ENCODE measurements around the gene KCNMA1. TPM values are rescaled to one million over a fixed set of nuclear protein-coding genes. Genes with fewer than 3 reads are reported as not detected.

KCNMA1 gene
- total and polyA plus RNA-seq, 2 donors (not counting 1 experiment from before 2014, with no cell fraction given): 0.82 to 3.1 TPM

DNA sequence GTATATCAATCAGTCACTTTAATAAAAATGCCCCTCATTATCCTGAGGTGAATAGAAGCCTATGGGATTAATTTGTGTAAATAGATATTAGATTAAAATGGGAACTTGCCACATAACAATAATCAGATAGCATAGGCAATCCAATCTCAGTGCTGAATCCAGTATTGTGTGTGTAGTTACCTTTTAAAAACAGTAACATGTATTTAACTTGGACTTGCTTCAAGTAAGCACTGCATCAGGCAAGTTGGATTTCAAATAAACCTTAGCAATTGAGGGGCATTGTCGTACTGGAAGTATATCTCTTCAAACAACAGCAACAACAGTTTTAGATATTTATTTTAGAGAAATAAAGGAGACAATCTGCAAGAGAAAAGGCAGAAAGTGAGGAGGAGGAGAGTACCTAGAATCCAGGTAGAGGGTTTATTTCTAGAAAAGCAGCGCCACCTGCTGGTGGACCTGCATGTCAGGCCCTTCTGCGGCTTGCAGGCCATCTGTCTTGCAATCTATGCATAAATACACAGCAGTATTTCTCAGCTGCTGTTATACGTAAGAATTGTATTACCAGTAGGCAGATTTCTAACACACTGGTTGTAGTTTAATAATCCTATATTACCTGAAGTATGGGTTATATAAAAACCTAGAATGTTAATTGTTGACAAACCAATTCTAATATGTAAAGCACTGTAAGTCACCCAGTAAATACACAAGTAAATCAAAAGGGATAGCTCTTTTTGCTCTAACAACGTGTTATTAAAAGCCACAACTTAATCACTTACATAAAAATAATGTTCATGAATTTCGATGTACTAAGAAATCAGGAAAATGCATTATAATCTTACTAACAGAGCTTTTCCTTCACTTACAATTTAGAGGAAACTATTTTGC lies 652.8 kb downstream of the KCNMA1 start:
- CTCF ChIA-PET: interaction anchor here (0.8 to 3.4 kb wide), 9 partner anchors 10 to 945 kb away, joined by 3 to 25 read pairs (median 3); no protein-coding TSS in a partner anchor

More for the DNA sequence above, 652.8 kb downstream of the KCNMA1 start:
- no peak overlapping the region for H3K27ac ChIP-seq (ENCODE audit: low read length in 2 of 2)
- H3K36me3 ChIP-seq (replicated peaks in 1 of 2; ENCODE audit: control extremely low read depth in 1 of 2, control insufficient read depth in 1 of 2, extremely low read depth in 1 of 2, insufficient read depth in 2 of 2, low read length in 1 of 2): no peaks in the 10 kb centered on the region
- no peak overlapping the region for H3K4me3 ChIP-seq (ENCODE audit: control extremely low read depth in 1 of 5, extremely low read depth in 1 of 5, insufficient read depth in 1 of 5, low read depth in 2 of 5, low read length in 4 of 5)
- no peaks in the 10 kb centered on the region for H3K79me2 ChIP-seq (ENCODE audit: control insufficient read depth, insufficient read depth, low read length)
- no peak overlapping the region for H3K9ac ChIP-seq (ENCODE audit: low read length)
- ATAC-seq (ENCODE audit: low read depth) (peak; percentile 28), DNase-seq (peak; percentile 71)
- no peak overlapping the region for H3K4me3 Mint-ChIP-seq
- no peak overlapping the region for H3K27ac Mint-ChIP-seq
- no peaks in the 10 kb centered on the region for H3K4me1 ChIP-seq (ENCODE audit: control insufficient read depth in 2 of 2, insufficient read depth in 2 of 2, low read length in 2 of 2)
- intact Hi-C loops (cut with micrococcal nuclease): loop anchor here (5.0 kb wide), 1 partner anchor 948 kb away; no protein-coding TSS in a partner anchor
- no CpG with 5 or more reads among the region's 6 CpGs for WGBS (ENCODE audit: insufficient coverage)
- H3K9me3 Mint-ChIP-seq (ENCODE audit: insufficient read depth): no peaks in the 10 kb centered on the region
- H3K4me2 ChIP-seq (replicated peaks; ENCODE audit: low read depth, low read length, poor library complexity, severe bottlenecking): no peak overlapping the region
- H3K4me1 Mint-ChIP-seq: no peaks in the 10 kb centered on the region
- H3K27me3 ChIP-seq (replicated peaks in 1 of 4; ENCODE audit: control extremely low read depth in 1 of 4, control insufficient read depth in 3 of 4, insufficient read depth in 4 of 4, low read length in 3 of 4): peaks cover 0 to 3% (median 0%) of the 10 kb centered on the region in 4 experiments
- H4K20me1 ChIP-seq (ENCODE audit: control insufficient read depth, insufficient read depth, low read length, poor library complexity, severe bottlenecking): no peaks in the 10 kb centered on the region
- POLR2A ChIA-PET: no interaction called here
- no peaks in the 10 kb centered on the region for H3K9me3 ChIP-seq (ENCODE audit: control extremely low read depth in 1 of 3, control insufficient read depth in 2 of 3, insufficient read depth in 1 of 3, low read length in 2 of 3)
- no peak overlapping the region for H2AFZ ChIP-seq (ENCODE audit: insufficient read depth, low read depth, low read length, poor library complexity, severe bottlenecking)
- TF ChIP-seq, protein P1, sequence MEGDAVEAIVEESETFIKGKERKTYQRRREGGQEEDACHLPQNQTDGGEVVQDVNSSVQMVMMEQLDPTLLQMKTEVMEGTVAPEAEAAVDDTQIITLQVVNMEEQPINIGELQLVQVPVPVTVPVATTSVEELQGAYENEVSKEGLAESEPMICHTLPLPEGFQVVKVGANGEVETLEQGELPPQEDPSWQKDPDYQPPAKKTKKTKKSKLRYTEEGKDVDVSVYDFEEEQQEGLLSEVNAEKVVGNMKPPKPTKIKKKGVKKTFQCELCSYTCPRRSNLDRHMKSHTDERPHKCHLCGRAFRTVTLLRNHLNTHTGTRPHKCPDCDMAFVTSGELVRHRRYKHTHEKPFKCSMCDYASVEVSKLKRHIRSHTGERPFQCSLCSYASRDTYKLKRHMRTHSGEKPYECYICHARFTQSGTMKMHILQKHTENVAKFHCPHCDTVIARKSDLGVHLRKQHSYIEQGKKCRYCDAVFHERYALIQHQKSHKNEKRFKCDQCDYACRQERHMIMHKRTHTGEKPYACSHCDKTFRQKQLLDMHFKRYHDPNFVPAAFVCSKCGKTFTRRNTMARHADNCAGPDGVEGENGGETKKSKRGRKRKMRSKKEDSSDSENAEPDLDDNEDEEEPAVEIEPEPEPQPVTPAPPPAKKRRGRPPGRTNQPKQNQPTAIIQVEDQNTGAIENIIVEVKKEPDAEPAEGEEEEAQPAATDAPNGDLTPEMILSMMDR (IDR thresholded peaks at IDR 0.05): peak; percentile 97
- TF ChIP-seq EZH2 (IDR thresholded peaks at IDR 0.05; ENCODE audit: borderline replicate concordance, insufficient read depth, low read depth, low read length, poor library complexity, severe bottlenecking): no peak
- no peaks in the 10 kb centered on the region for H3K27me3 Mint-ChIP-seq

Data from B cell (primary cell).